GM12878 (cell line): Measurements from ENCODE around the gene SAPCD2.

Experiments
- CHD2 ChIP-seq: IDR thresholded peaks from 2 replicates; pipeline ENCODE4 v1.6.1; 2011; ENCODE audit warnings: low read depth, low read length, improper control_type of control experiment, borderline replicate concordance
- CTCF ChIP-seq, 3 experiments: IDR thresholded peaks in 2 of 3; conservative IDR thresholded peaks in 1 of 3; 2 replicates each; pipeline ENCODE4 v1.5.1; 2011; ENCODE audit warnings: low read depth in 3 of 3, low read length in 3 of 3, mild to moderate bottlenecking in 3 of 3, control low read depth in 2 of 3, moderate library complexity in 2 of 3, inconsistent platforms in 1 of 3, mixed read lengths in 1 of 3; ENCODE audit not compliant: control insufficient read depth in 2 of 3, insufficient read depth in 1 of 3; ENCODE audit errors: extremely low read depth in 1 of 3
- EZH2 ChIP-seq: IDR thresholded peaks from 2 replicates; pipeline ENCODE4 v1.6.1; 2012; ENCODE audit warnings: low read depth, mild to moderate bottlenecking, control low read depth, inconsistent platforms, low read length, borderline replicate concordance; ENCODE audit not compliant: control insufficient read depth
- GABPA ChIP-seq: IDR thresholded peaks from 2 replicates; pipeline ENCODE4 v1.6.1; 2014; ENCODE audit warnings: antibody characterized with exemption, low read depth, mild to moderate bottlenecking, inconsistent platforms
- KAT2A ChIP-seq: conservative IDR thresholded peaks from 2 replicates; pipeline ENCODE4 v1.6.1; 2011; ENCODE audit warnings: low read depth, low read length; ENCODE audit not compliant: control insufficient read depth
- KDM1A ChIP-seq: fragments of 200-600 bp; sonication (generic); IDR thresholded peaks from 2 replicates; pipeline ENCODE4 v1.6.1; 2016; ENCODE audit warnings: borderline replicate concordance
- NFXL1 ChIP-seq: fragments of 450-650 bp; IDR thresholded peaks from 2 replicates; pipeline ENCODE4 v1.6.1; 2017; ENCODE audit warnings: antibody characterized with exemption, mild to moderate bottlenecking, borderline replicate concordance
- RAD21 ChIP-seq: IDR thresholded peaks from 2 replicates; pipeline ENCODE4 v1.6.1; 2011; ENCODE audit warnings: mild to moderate bottlenecking, low read depth, low read length, moderate library complexity; ENCODE audit not compliant: insufficient read depth
- SIN3A ChIP-seq: IDR thresholded peaks from 2 replicates; pipeline ENCODE4 v1.6.1; 2012; ENCODE audit warnings: low read depth, low read length, improper control_type of control experiment
- SREBF2 ChIP-seq: IDR thresholded peaks from 2 replicates; pipeline ENCODE4 v1.6.1; 2012; ENCODE audit warnings: mild to moderate bottlenecking, low read length
- USF1 ChIP-seq: IDR thresholded peaks from 2 replicates; pipeline ENCODE4 v1.6.1; 2011; ENCODE audit warnings: borderline replicate concordance, low read depth, mild to moderate bottlenecking, moderate library complexity, mixed read lengths, low read length; ENCODE audit not compliant: insufficient read depth; ENCODE audit errors: extremely low read length
- ZNF274 ChIP-seq: IDR thresholded peaks from one replicate; pipeline ENCODE4 v1.8.0; 2011; ENCODE audit not compliant: insufficient read length, insufficient read depth

- TF ChIP-seq EZH2 (no peak), GABPA (no peak), ZNF274 (no peak), CTCF (IDR thresholded peaks at IDR 0.05 in 2 of 3, conservative IDR thresholded peaks at IDR 0.05 in 1 of 3; ENCODE audit: control insufficient read depth in 2 of 3, extremely low read depth in 1 of 3, insufficient read depth in 1 of 3, low read depth in 3 of 3, low read length in 3 of 3) (no peak), RAD21 (no peak), USF1 (no peak), NFXL1 (no peak), SIN3A (no peak), SREBF2 (no peak), KAT2A (no peak), KDM1A (no peak), CHD2 (no peak)
Measured at GRCh38 chr9:137080260-137081122, 10.1 kb upstream of the SAPCD2 start.
